SK-N-SH treated with all-trans-retinoic acid at 6 μM for 48 hours (cell line): ENCODE results near the gene AIMP1.

Experiments
- ATAC-seq: fragments of 200-7000 bp; cut with Tn5 transposase; 3 replicates; pipeline ENCODE4 v1.9.1; 2020; ENCODE audit warnings: mild to moderate bottlenecking, moderate library complexity
- ARNTL ChIP-seq: fragments of 450-650 bp; formaldehyde crosslinking; IDR thresholded peaks from 2 replicates; pipeline ENCODE4 v1.5.0; 2020; ENCODE audit warnings: low read depth, mild to moderate bottlenecking, moderate library complexity, borderline replicate concordance
- CREB5 ChIP-seq: fragments of 250-450 bp; sonication (Bioruptor Pico); IDR thresholded peaks from 2 replicates; pipeline ENCODE4 v1.5.1; 2020; ENCODE audit warnings: low read depth, mild to moderate bottlenecking, moderate library complexity
- CSDC2 ChIP-seq: fragments of 250-450 bp; sonication (Bioruptor Pico); IDR thresholded peaks from 2 replicates; pipeline ENCODE4 v1.5.0; 2020; ENCODE audit warnings: mild to moderate bottlenecking, moderate library complexity
- GLIS3 ChIP-seq: fragments of 250-450 bp; sonication (Bioruptor Pico); IDR thresholded peaks from 2 replicates; pipeline ENCODE4 v1.5.0; 2020; ENCODE audit warnings: mild to moderate bottlenecking, moderate library complexity
- ISL1 ChIP-seq: fragments of 250-450 bp; sonication (Bioruptor Pico); IDR thresholded peaks from 2 replicates; pipeline ENCODE4 v2.1.2; 2022; ENCODE audit warnings: mild to moderate bottlenecking, moderate library complexity
- OSR1 ChIP-seq: fragments of 250-450 bp; sonication (Bioruptor Pico); IDR thresholded peaks from 2 replicates; pipeline ENCODE4 v1.8.0; 2022; ENCODE audit warnings: moderate library complexity, mild to moderate bottlenecking, inconsistent platforms
- PATZ1 ChIP-seq: fragments of 250-450 bp; sonication (Bioruptor Pico); IDR thresholded peaks from 2 replicates; pipeline ENCODE4 v1.8.0; 2020; ENCODE audit warnings: mild to moderate bottlenecking, moderate library complexity, borderline replicate concordance
- PPARA ChIP-seq: fragments of 250-450 bp; sonication (Bioruptor Pico); IDR thresholded peaks from 2 replicates; pipeline ENCODE4 v1.5.0; 2020; ENCODE audit warnings: mild to moderate bottlenecking, borderline replicate concordance
- RARB ChIP-seq: fragments of 250-450 bp; sonication (Bioruptor Pico); IDR thresholded peaks from 2 replicates; pipeline ENCODE4 v1.8.0; 2021; ENCODE audit warnings: mild to moderate bottlenecking, moderate library complexity
- SNAI2 ChIP-seq: fragments of 250-450 bp; sonication (Bioruptor Pico); IDR thresholded peaks from 2 replicates; pipeline ENCODE4 v1.5.0; 2020; ENCODE audit warnings: mild to moderate bottlenecking, moderate library complexity
- TCF4 ChIP-seq: fragments of 250-450 bp; sonication (Bioruptor Pico); IDR thresholded peaks from 2 replicates; pipeline ENCODE4 v1.8.0; 2021; ENCODE audit warnings: mild to moderate bottlenecking, moderate library complexity, borderline replicate concordance
- ZC3H10 ChIP-seq: fragments of 250-450 bp; sonication (Bioruptor Pico); IDR thresholded peaks from 2 replicates; pipeline ENCODE4 v1.5.1; 2021; ENCODE audit warnings: mild to moderate bottlenecking, moderate library complexity
- ZFP3 ChIP-seq: fragments of 250-450 bp; sonication (Bioruptor Pico); IDR thresholded peaks from 2 replicates; pipeline ENCODE4 v1.5.0; 2020; ENCODE audit warnings: mild to moderate bottlenecking, moderate library complexity
- ZFP30 ChIP-seq: fragments of 450-650 bp; formaldehyde crosslinking; IDR thresholded peaks from 2 replicates; pipeline ENCODE4 v1.5.0; 2022; ENCODE audit warnings: mild to moderate bottlenecking, moderate library complexity
- ZNF565 ChIP-seq: fragments of 450-650 bp; formaldehyde crosslinking; conservative IDR thresholded peaks from 2 replicates; pipeline ENCODE4 v1.5.0; 2020; ENCODE audit warnings: low read depth, mild to moderate bottlenecking, moderate library complexity
- ZNF70 ChIP-seq: fragments of 450-650 bp; formaldehyde crosslinking; IDR thresholded peaks from 2 replicates; pipeline ENCODE4 v1.5.0; 2020; ENCODE audit warnings: mild to moderate bottlenecking, moderate library complexity
- ZNF8 ChIP-seq: fragments of 450-650 bp; formaldehyde crosslinking; IDR thresholded peaks from 2 replicates; pipeline ENCODE4 v1.5.0; 2020; ENCODE audit warnings: mild to moderate bottlenecking, moderate library complexity
- TF ChIP-seq, protein P1 (sequence below): fragments of 250-450 bp; sonication (Bioruptor Pico); IDR thresholded peaks from 2 replicates; pipeline ENCODE4 v1.8.0; 2021; ENCODE audit warnings: low read depth, mild to moderate bottlenecking, moderate library complexity, borderline replicate concordance
- TF ChIP-seq, protein P2 (sequence below): fragments of 250-450 bp; sonication (Bioruptor Pico); IDR thresholded peaks from 2 replicates; pipeline ENCODE4 v1.5.1; 2021; ENCODE audit warnings: mild to moderate bottlenecking, moderate library complexity
- TF ChIP-seq, protein P3 (sequence below): fragments of 250-450 bp; sonication (Bioruptor Pico); IDR thresholded peaks from 2 replicates; pipeline ENCODE4 v1.5.0; 2020; ENCODE audit warnings: mild to moderate bottlenecking, moderate library complexity

Gene AIMP1

GRCh38 chr4:106343865-106344646, 27.7 kb downstream of the AIMP1 start:
- ATAC-seq, result no peak; the same call in 1 of the 3 replicates
- TF ChIP-seq ZNF8 (no peak), ZFP30 (CRISPR knock-in tag) (no peak), GLIS3 (CRISPR knock-in tag) (no peak), ZFP3 (no peak), ISL1 (CRISPR knock-in tag) (no peak), RARB (CRISPR knock-in tag) (no peak), ARNTL (CRISPR knock-in tag) (no peak), TCF4 (CRISPR knock-in tag) (no peak), PPARA (no peak), ZNF70 (CRISPR knock-in tag) (no peak), OSR1 (CRISPR knock-in tag) (no peak), CSDC2 (CRISPR knock-in tag) (no peak)
- TF ChIP-seq, protein P1, sequence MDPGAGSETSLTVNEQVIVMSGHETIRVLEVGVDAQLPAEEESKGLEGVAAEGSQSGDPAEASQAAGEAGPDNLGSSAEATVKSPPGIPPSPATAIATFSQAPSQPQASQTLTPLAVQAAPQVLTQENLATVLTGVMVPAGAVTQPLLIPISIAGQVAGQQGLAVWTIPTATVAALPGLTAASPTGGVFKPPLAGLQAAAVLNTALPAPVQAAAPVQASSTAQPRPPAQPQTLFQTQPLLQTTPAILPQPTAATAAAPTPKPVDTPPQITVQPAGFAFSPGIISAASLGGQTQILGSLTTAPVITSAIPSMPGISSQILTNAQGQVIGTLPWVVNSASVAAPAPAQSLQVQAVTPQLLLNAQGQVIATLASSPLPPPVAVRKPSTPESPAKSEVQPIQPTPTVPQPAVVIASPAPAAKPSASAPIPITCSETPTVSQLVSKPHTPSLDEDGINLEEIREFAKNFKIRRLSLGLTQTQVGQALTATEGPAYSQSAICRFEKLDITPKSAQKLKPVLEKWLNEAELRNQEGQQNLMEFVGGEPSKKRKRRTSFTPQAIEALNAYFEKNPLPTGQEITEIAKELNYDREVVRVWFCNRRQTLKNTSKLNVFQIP (CRISPR knock-in tag), result no peak
- TF ChIP-seq, protein P2, sequence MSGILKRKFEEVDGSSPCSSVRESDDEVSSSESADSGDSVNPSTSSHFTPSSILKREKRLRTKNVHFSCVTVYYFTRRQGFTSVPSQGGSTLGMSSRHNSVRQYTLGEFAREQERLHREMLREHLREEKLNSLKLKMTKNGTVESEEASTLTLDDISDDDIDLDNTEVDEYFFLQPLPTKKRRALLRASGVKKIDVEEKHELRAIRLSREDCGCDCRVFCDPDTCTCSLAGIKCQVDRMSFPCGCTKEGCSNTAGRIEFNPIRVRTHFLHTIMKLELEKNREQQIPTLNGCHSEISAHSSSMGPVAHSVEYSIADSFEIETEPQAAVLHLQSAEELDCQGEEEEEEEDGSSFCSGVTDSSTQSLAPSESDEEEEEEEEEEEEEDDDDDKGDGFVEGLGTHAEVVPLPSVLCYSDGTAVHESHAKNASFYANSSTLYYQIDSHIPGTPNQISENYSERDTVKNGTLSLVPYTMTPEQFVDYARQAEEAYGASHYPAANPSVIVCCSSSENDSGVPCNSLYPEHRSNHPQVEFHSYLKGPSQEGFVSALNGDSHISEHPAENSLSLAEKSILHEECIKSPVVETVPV, result no peak
- TF ChIP-seq, protein P3, sequence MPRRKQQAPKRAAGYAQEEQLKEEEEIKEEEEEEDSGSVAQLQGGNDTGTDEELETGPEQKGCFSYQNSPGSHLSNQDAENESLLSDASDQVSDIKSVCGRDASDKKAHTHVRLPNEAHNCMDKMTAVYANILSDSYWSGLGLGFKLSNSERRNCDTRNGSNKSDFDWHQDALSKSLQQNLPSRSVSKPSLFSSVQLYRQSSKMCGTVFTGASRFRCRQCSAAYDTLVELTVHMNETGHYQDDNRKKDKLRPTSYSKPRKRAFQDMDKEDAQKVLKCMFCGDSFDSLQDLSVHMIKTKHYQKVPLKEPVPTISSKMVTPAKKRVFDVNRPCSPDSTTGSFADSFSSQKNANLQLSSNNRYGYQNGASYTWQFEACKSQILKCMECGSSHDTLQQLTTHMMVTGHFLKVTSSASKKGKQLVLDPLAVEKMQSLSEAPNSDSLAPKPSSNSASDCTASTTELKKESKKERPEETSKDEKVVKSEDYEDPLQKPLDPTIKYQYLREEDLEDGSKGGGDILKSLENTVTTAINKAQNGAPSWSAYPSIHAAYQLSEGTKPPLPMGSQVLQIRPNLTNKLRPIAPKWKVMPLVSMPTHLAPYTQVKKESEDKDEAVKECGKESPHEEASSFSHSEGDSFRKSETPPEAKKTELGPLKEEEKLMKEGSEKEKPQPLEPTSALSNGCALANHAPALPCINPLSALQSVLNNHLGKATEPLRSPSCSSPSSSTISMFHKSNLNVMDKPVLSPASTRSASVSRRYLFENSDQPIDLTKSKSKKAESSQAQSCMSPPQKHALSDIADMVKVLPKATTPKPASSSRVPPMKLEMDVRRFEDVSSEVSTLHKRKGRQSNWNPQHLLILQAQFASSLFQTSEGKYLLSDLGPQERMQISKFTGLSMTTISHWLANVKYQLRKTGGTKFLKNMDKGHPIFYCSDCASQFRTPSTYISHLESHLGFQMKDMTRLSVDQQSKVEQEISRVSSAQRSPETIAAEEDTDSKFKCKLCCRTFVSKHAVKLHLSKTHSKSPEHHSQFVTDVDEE, result no peak

GRCh38 chr4:106344647-106344970, 28.3 kb downstream of the AIMP1 start:
- peak; percentile 54; the same call in 2 of the 3 replicates for ATAC-seq
- TF ChIP-seq ZNF565 (no peak), ZC3H10 (CRISPR knock-in tag) (no peak), CREB5 (CRISPR knock-in tag) (no peak), ZFP30 (CRISPR knock-in tag) (no peak)

- no peak for TF ChIP-seq PATZ1 (CRISPR knock-in tag)
- ATAC-seq, result no peak
Measured at GRCh38 chr4:106347167-106347566, 30.8 kb downstream of the AIMP1 start.

- TF ChIP-seq RARB (CRISPR knock-in tag) (no peak), ZNF565 (no peak), SNAI2 (CRISPR knock-in tag) (no peak), PATZ1 (CRISPR knock-in tag) (no peak), ZNF70 (CRISPR knock-in tag) (no peak), CSDC2 (CRISPR knock-in tag) (no peak)
- TF ChIP-seq, protein P3, result no peak
- ATAC-seq, result no peak
Measured at GRCh38 chr4:106351016-106351415, 34.7 kb downstream of the AIMP1 start.
